ENCODE measurements around the gene SMARCD3. TPM values are rescaled to one million over a fixed set of nuclear protein-coding genes. Genes with fewer than 3 reads are reported as not detected.

The SMARCD3 gene
- total and polyA plus RNA-seq, 2 of the 8 experiments (the other 6 are each of a cell fraction or from before 2014, with no cell fraction given): 3.0 to 5.6 TPM

- Histone ChIP-seq H3K23ac (ENCODE audit: insufficient read length) (no peak overlapping the region), H4K8ac (ENCODE audit: extremely low read depth, insufficient read depth, low read length) (no peak overlapping the region; the same call in 1 of the 2 replicates), H2BK12ac (ENCODE audit: low read depth, low read length) (no peak overlapping the region), H2BK20ac (ENCODE audit: low read length) (no peak overlapping the region), H2BK5ac (ENCODE audit: low read depth, low read length) (no peak overlapping the region), H3K56ac (replicated peaks; ENCODE audit: insufficient read length, low read depth, low read length) (no peak overlapping the region), H3K23me2 (ENCODE audit: low read depth, low read length) (no peaks in the 10 kb centered on the region), H4K5ac (ENCODE audit: insufficient read length, low read depth, low read length) (no peak overlapping the region), H3K4me3 (ENCODE audit: extremely low read depth in 1 of 4, insufficient read depth in 2 of 4, low read depth in 3 of 4, low read length in 4 of 4) (no peak overlapping the region), H3K79me1 (ENCODE audit: low read depth, low read length) (no peaks in the 10 kb centered on the region), H3K36me3 (ENCODE audit: control insufficient read depth in 2 of 4, insufficient read depth in 4 of 4, low read length in 3 of 4) (peaks cover 27 to 63% (median 47%) of the 10 kb centered on the region in 4 experiments), H3K27me3 (replicated peaks in 1 of 4; ENCODE audit: control insufficient read depth in 3 of 4, extremely low read depth in 1 of 4, insufficient read depth in 3 of 4, low read length in 3 of 4) (no peaks in the 10 kb centered on the region), H3K79me2 (ENCODE audit: control insufficient read depth in 1 of 2, insufficient read depth in 2 of 2, low read length in 2 of 2) (no peaks in the 10 kb centered on the region), H2AFZ (ENCODE audit: low read length) (no peak overlapping the region), H3K4ac (replicated peaks; ENCODE audit: insufficient read length, low read depth, low read length) (no peak overlapping the region), H3K18ac (ENCODE audit: extremely low read depth, low read length) (no peak overlapping the region), H2BK15ac (ENCODE audit: low read length) (no peak overlapping the region), H3K27ac (ENCODE audit: low read depth, low read length) (no peak overlapping the region), H2AK5ac (ENCODE audit: low read depth, low read length) (no peak overlapping the region), H3K14ac (ENCODE audit: insufficient read length) (no peak overlapping the region), H4K91ac (replicated peaks; ENCODE audit: insufficient read length, low read length) (no peak overlapping the region), H3K9ac (replicated peaks in 1 of 4; ENCODE audit: extremely low read depth in 1 of 4, low read depth in 3 of 4, low read length in 3 of 4) (no peak overlapping the region), H3K4me2 (ENCODE audit: insufficient read depth in 1 of 2, low read depth in 2 of 2, low read length in 2 of 2) (no peak overlapping the region), H3K9me3 (ENCODE audit: insufficient read depth in 2 of 2, low read depth in 1 of 2, low read length in 1 of 2) (no peaks in the 10 kb centered on the region), H3K4me1 (replicated peaks in 1 of 4; ENCODE audit: control insufficient read depth in 3 of 4, insufficient read depth in 4 of 4, low read length in 3 of 4) (peaks cover 0 to 6% (median 3%) of the 10 kb centered on the region in 4 experiments; a peak in 4 of 7 replicates), H4K20me1 (replicated peaks in 1 of 2; ENCODE audit: control insufficient read depth in 1 of 2, insufficient read depth in 2 of 2, low read length in 2 of 2) (peaks cover 5 to 6% of the 10 kb centered on the region in 2 experiments), H2BK120ac (replicated peaks; ENCODE audit: low read depth, low read length) (no peak overlapping the region)
- ChIA-PET POLR2A (ENCODE audit: partially characterized antibody) (interaction anchor here (1.5 to 5.7 kb wide), 2 partner anchors 12 to 15 kb away, joined by 6 to 36 read pairs; partner anchors contain the start of gene ABCF2), CTCF (ENCODE audit: partially characterized antibody) (interaction anchor here (0.7 to 4.0 kb wide), 10 partner anchors 9 to 202 kb away, joined by 3 to 25 read pairs (median 4); partner anchors contain the start of gene GBX1)
- FAIRE-seq (no peak), DNase-seq (ENCODE audit: low read depth in 1 of 2, low spot score in 2 of 2) (no peak)
- WGBS, 2 experiments (ENCODE audit: extremely low coverage in 1 of 2, insufficient coverage in 1 of 2, insufficient read length in 1 of 2, insufficient replicate concordance in 2 of 2, low coverage in 1 of 2, low lambda C conversion rate in 2 of 2, missing lambda C conversion rate in 1 of 2): 98% methylated on average over 3 of the region's 3 CpGs; no CpG with 5 or more reads in 1 of the 2 experiments
- no peak for TF ChIP-seq BCL11A (IDR thresholded peaks at IDR 0.05; ENCODE audit: low read depth in 2 of 2, low read length in 2 of 2)
- no peak for TF ChIP-seq CHD2 (IDR thresholded peaks at IDR 0.05; ENCODE audit: low read length)
Observed at GRCh38 chr7:151213826-151214225, 34.7 kb downstream of the SMARCD3 start.

Measured in H1 (cell line).